B cell (primary cell): ENCODE results near the gene UBE2R2.
"Not testable (repeated sequence)": the region's sequence is repeated elsewhere in the genome, so short reads cannot be mapped to it uniquely, and the experiment has no call there.

Experiments
- CTCF ChIP-seq: fragments of 200-600 bp; IDR thresholded peaks from one replicate; pipeline ENCODE4 v1.8.0; 2022; ENCODE audit warnings: antibody characterized with exemption, mild to moderate bottlenecking
- EZH2 ChIP-seq: IDR thresholded peaks from 2 replicates; pipeline ENCODE4 v1.6.1; 2012; ENCODE audit warnings: borderline replicate concordance, low read depth, mild to moderate bottlenecking, moderate library complexity, low read length; ENCODE audit not compliant: insufficient read depth, poor library complexity, severe bottlenecking

GRCh38 chr9:33773135-33773534, 43.8 kb upstream of the UBE2R2 start:
- not testable (repeated sequence) for TF ChIP-seq CTCF, EZH2
